ENCODE measurements around the gene DEDD2.

DEDD2 gene

GRCh38 chr19:42228641-42229040 is 11.2 kb upstream of the DEDD2 start:
- no peak for DNase-seq (ENCODE audit: low read depth, low spot score)

GRCh38 chr19:42226886-42227285 is 9.4 kb upstream of the DEDD2 start:
- no peak for DNase-seq (ENCODE audit: low read depth, low spot score)

DNA sequence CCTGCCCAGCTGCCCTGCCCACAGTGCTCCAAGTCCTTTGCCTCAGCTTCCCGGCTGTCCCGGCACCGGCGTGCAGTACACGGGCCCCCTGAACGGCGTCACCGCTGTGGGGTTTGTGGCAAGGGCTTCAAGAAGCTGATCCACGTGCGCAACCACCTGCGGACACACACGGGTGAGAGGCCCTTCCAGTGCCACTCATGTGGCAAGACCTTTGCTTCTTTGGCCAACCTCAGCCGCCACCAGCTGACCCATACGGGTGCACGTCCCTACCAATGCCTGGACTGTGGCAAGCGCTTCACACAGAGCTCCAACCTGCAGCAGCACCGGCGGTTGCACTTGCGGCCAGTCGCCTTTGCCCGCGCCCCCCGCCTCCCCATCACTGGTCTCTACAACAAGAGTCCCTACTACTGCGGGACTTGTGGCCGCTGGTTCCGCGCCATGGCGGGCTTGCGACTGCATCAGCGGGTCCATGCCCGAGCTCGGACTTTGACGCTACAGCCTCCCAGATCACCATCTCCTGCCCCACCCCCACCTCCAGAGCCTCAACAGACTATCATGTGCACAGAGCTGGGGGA is 8.3 kb upstream of the DEDD2 start:
- DNase-seq (ENCODE audit: low read depth, low spot score): no peak

- DNase-seq (ENCODE audit: low read depth, low spot score): no peak
Measured at GRCh38 chr19:42224940-42225717, 7.7 kb upstream of the DEDD2 start.

- DNase-seq (ENCODE audit: low read depth, low spot score): no peak
Measured at GRCh38 chr19:42220751-42221097, 3.2 kb upstream of the DEDD2 start.

DNA sequence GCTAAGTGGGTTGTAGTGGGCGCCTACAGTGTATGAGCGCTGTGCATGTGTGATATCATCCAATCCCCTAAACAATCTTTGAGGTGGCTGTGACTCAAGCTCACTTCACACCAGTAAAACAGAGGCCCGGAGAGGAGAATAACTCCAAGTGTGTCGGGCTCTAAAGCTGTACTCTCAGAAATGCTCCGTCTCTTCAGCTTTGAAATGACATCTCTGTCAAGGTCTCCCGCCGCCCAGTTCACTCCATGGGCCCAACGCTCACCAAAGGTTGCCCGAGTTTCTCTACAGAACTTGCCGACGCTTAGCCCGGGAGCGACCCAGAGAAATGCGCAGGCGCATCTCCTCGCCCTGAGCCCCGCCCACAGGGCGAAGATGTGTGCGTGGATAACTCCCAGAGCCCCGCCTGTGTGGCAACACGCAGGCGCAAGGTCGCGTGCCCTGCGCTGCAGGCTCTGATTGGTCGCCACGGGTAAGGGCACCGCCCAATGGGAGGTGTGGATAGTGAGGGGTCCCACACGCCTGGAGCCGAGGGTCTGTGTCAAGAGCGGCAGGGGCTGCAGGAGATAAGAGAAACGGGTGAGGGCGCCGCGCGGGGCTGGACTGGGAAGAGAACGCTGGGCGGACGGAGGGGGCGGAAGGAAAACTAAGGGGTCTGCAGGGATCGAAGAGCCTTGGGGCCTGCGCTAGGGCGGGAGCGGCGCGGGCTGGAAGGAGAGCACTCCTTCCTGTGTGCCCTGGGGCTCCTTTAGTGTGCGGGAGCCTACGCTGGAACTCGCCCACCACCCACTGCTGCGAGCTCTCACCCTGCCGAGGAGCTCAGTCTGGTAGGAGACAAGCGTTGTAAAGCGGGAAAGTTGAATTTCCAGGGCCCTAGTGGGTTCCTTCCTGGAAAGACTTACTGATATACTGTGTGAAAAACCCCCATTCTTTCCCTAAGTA is 2.6 kb upstream of the DEDD2 start, which contains the start of gene ZNF526:
TSS of gene ZNF526 (plus strand) at position 501 of the 939 bp plus-strand sequence. CDS start 4,092 bp downstream, outside the sequence.
- peak; percentile 90 for DNase-seq (ENCODE audit: low read depth, low spot score)

GRCh38 chr19:42216653-42217519 is 591 bp downstream of the DEDD2 start:
- no peak for DNase-seq (ENCODE audit: low read depth, low spot score)

DNA sequence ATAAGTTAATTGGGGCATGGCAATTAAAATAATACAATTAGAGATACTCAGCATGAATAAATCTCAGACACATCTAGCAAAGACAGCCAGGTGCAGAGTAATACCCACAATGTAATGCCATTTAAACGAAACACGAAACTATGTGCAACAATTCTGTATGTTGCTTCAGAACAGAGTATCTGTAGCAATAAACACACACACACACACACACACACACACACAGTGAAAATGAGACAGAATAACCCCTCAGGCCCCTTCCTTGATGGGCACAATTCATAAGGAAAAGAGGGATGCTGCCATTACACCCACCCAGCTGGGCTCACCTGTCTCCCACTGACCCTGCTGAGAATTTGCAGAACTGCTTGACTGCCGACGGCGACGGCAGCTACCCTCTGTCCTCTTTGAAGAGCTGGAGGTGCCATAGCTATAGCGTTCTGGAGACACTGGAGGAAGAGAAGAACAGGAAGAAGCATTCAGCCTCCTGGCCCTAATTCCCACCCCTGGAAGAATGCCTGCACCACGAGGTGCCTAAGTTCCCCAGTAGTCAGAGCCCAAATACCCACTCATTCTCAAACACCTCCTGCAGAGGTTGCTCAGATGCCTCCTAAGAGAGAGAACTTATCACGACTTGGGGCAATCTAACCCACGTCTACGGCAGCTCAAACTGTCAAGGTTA is 2.5 kb downstream of the DEDD2 start:
- DNase-seq (ENCODE audit: low read depth, low spot score): no peak

DNA sequence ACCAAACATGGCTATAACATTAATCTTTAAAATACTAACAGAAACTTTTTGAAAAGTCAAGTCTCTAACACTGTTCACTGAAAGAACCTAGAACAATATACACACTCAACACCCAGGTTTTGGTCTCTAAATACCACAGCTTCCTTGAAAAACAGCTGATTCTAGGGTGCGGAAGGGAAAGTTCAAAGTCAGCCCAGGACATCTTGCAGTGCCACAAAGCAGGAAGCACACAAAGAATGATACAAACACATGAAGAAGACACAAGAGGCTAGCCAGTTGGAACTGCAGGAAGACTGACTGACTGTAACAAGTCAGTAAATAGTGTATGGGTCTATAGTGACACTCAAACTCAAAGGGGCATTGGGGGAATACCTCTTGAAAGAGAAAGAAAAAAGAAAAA is 4.6 kb downstream of the DEDD2 start:
- DNase-seq (ENCODE audit: low read depth, low spot score): no peak

- DNase-seq (ENCODE audit: low read depth, low spot score): no peak
Measured at GRCh38 chr19:42208612-42209011, 8.9 kb downstream of the DEDD2 start.

GRCh38 chr19:42207767-42208271 is 9.7 kb downstream of the DEDD2 start:
- no peak for DNase-seq (ENCODE audit: low read depth, low spot score)

DNA sequence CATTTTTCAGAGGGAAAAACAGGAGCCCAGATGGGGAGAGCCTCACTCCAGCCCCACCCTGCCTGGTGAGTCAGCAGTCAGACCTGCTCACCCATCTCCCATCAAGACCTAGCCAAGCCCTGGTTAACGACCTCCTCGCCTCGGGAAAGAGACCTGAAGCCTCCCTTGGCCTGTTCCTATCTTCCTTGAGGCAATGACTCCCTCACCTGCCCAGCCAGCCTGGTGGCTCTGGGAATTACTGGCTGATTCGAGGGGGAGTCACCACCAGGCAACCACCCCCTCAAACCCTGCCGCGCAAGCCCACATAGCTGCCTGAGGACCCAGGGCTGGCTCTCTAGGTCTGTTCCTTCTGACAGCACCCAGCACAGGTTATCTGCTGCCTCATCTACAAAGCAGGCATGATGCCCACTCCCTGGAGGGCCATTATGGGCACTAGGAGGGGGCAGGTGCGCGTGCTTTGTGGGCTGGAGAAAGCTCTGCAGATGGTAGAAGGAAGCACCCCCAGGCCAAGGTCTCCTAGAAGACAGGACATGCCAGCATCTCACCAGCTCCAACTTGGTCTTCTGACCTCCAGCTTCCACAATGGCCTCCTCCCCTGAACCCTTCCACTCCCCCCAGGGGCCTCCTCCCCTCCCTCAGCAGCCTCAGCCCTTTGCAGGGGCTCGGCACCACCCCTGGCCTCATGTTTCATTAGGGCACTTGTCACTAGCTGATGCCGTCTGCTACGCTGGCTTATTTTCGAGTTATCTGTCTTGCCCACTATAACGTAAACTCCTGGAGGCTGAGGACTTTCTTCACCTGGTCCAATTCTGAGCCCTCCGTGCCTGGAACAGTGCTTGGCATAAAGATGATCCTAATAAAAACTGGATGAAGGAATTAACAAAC is 10.4 kb downstream of the DEDD2 start:
- DNase-seq (ENCODE audit: low read depth, low spot score): no peak

GRCh38 chr19:42204664-42205063 is 12.8 kb downstream of the DEDD2 start:
- no peak for DNase-seq (ENCODE audit: low read depth, low spot score)

- no peak for DNase-seq (ENCODE audit: low read depth, low spot score)
Measured at GRCh38 chr19:42203700-42204099, 13.8 kb downstream of the DEDD2 start.

DNA sequence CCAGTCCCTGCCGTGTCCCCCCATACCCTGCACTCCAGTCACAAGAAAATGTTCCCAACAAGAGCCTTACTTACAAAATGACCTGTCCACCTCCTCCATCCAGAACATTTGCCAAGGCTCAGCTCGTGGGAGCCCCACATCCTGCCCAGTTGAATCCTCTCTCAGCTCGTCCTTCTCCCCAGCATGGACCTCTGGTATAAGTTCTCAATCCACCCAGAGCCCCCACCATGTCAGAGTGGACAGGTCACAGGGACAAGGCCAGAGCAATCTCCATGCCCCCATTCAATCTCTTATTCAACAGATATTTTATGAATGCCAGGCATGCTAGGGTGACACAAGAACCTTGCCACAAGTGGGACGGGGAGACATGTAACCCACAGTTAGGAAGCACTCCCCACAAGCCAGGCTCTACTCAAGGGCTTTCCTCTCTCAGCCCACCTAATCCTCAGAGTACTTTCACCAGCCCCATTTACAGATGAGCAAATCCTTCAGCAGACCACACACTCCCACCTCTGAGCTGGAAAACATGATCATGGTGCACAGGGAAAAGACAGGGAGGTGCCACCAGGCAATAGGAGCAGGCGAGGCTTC is 15.1 kb downstream of the DEDD2 start:
- DNase-seq (ENCODE audit: low read depth, low spot score): no peak

DNA sequence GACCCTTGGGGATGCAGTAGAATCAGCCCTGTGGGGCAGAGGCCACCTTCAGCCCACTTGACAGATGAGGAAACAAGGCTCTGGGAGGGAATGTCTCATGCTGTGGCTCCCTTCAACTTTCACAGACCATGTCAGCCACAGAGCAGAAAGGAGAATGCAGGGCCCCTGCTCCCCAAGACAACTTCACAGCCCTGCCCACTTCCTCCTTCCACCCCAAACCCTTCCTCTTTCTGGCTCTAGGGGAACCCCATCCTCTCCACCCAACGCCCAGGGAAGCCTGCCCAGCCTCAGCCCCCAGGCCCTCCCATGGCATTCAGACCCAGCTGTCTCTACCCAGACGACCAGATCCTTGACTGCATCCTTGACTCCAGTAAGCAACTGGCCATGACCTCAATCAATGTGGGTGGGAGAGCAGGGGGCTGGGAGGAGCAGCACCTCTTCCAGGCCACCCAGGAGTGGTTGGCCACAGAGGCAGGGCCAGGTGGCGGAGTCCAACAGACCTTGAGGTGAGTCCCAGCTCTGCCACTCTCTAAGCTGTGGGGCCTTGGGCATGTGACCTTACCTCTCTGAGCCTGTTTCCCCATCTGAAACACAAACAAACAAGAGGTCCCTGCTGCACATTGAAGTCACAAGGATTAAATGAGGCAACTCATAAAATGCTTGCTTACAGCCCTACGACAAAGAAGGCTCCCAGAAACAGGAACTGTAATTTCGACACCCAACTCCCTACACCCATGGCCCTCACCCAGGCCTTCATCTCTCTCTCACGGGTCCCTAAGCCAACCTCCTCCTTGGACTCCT is 15.8 kb downstream of the DEDD2 start:
- no peak for DNase-seq (ENCODE audit: low read depth, low spot score)

GRCh38 chr19:42200116-42200715 is 17.3 kb downstream of the DEDD2 start:
- DNase-seq (ENCODE audit: low read depth, low spot score): no peak

Data from brain pericyte (primary cell).